HG03432 (cell line): ENCODE data around the gene RNLS.

Experiments
- ATAC-seq: cut with Tn5 transposase; IDR thresholded peaks from one replicate; pipeline ENCODE4 v1.9.1; 2021; ENCODE audit warnings: mild to moderate bottlenecking, moderate library complexity; ENCODE audit not compliant: unreplicated experiment

RNLS gene

DNA sequence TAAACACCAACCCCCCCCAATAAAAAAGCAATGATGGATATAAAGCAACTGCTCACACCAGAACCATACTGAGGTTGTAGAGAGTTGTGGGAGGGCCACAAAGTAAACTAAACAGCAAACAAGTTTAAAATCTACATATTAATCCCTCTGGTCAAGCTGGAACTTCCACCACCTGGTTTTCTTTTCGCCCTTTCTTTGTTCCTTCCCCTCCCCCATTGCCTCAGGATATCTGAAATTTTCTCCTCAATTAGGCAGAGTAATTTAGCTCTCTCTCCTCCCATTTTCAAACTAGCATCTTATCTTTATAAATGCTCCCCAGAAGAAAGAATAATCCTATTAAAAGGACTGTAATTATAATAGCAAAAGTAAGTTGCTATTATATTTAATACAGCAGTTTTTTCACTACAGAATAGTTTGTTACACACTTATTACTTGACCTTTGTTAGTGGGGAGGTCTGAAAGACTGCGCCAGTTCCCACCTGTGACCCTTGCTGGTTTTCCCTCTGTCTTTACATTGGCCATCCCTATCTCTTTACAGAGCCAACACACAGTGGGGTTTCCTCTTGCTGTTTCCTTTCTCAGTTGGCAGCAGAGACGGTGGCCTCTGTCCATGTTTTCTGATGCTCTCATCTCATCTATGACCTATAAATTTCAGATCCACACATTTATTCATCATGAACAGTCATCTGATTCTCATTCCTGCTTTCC lies 235.4 kb downstream of the RNLS start:
- ATAC-seq: no peak

DNA sequence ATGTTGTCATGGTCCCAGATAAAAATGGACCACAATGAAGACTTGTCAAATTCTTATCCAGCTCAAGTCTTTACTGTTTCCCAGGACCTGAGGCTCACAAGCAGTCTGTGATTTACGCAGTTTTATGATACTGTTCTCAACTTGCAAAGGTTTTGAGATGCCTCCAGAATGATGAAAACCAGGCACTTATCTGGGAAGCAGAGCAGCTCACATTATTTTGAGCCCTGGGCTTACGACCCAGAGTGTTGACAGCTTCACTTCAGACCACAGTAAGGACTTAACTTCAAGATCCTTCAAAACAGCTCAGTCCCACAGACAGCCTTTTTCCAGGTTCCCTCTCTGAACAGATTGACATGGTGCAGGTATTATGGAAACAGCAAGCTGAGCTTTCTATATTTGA lies 236.1 kb downstream of the RNLS start:
- no peak for ATAC-seq

DNA sequence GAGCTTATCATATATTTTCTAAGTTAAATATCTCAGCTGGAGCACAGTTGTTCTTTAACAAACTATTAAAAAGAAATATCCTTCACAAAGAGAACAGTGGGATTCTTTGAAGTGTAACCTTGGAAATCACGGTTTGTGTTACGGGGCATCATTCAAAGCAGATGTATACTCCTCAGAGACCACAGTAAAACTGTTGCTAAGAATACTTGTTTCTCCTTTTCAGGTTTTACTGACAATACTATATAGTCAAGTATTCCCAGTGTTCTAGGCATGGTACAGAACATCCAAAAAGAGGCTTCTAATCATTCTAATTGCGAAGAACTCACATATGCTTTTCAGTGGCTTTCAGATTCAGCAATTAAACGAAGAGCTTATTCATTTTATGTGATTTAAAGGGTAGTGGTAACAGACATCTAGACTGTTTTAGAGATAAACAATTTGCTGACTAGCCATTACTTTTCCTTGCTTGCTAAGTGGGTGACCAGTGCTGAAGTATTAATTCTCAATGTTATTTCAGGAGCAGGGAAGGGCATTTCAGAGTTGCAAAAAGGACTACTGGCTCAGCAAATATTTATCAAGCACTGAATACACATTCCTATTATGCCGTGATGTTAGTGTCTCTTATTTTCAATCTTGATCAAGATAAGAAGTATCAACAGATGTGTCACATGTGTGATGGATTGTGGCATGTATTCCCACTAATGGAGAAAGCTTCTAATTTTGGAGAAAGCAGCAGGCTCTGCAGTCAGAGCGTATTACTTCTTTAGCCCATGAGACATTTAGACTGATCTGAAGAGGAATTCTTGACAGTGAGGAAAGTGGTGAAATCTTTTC lies 236.8 kb downstream of the RNLS start:
- ATAC-seq: no peak

DNA sequence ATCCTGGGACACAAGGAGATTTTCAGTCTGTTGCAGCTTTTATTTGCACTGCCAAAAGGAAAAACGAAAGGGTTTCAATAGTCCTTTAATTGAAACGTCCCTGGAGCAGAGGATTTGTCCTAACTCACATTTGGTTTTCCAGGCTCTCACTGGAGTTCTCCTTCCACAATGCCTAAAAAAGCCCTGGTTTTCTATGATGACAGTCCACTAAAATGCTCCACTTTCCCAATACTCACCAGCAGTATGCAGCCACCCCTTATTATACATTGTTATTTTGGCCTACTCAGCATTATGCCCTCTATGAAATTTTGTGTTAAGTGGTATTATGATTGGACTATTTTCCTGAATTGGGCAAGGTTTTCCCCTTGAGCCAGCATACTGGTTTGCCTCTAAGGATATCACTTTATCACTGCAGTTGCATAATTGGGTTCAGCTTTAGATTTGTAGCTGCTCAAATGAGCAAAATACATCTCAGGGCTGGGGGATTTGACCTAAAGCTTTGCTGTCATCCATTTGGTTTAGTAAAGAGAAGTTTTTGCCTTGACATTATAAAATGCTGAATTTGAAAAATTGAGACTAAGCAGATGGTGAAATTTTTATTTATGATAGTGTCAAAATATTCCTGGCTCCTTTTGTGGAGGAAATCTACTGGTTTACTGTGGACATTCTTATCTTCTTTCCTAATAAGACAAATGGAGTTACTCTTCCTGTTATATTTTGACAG lies 239.2 kb downstream of the RNLS start:
- ATAC-seq: no peak

DNA sequence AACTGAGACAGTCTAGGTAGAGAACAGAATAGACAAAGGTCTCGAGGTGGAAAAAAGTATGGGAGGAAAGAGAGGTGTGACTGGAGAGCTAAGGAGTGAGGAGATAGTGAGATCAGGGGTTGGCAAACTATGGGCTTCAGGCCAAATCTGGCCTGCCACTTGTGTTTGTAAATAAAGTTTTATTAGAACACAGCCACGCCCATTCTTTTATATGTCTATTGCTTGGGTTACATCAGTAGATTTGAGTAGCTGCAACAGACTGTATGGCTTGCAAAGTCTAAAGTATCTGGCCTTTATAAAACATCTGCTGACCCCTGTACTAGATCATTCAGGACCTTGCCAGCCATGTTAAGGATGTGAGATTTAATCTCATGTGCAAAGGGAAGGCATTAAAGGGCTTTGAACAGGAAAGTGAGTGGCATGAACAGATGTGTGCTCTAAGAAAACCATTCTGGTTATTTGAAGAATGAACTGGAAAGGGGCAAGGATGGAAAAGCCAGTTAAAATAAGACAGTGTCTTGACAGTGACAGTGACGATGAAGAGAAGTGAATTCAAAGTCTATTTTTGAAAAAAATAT lies 240.3 kb downstream of the RNLS start:
- ATAC-seq: no peak

DNA sequence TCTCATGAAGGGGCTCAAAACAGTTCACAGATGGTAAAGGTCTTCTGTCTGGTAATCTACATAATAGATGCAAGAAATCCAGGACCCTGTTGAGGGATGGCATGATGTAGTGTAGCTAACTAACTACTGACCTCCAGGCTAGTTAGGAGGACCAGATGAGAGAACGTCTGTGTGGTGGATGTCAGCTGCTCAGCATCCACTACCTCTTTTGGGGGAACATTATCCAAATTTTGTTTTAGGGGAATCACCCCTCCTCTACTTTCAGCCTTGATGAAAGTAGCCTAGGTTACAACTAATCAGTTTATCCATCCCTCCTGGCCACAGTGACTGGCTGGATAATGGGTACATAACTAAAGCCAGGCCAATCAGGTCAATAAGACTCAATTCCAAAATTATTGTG lies 246.0 kb downstream of the RNLS start:
- no peak for ATAC-seq

DNA sequence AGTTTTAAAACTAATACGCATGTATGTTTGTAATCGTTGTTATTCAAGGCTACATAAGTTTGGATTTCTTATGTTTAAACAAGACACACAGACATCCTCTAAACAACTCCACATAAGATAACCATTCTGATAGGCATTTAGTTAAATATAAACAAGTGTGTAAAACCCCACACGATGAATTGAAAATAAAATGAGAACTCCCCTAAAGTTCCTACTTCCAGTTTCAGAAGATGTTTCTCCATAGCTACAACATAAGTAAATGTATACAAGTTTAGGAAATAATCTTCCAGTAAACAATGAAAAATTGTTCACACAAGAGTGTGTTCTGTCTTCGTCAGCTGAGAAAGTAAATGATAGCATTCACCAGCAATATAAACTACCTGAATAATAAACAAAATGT lies 246.8 kb downstream of the RNLS start:
- no peak for ATAC-seq

DNA sequence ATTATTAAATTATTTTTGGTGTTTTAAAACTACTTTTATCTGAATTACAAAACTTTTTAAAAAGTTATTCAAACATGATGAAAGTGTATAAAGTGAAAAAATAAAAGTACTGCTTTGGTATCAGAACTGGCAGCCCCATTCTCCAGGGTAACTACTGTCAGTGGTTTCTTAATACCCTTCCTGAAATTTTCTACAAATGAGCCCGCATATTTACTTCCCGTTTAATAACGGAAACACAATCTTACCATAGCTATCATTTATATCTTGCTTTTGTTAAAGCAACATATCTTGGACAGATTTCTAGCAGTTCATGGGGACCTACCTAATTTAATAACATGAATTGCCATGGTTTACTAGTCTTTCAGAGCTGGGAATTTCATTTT lies 249.9 kb downstream of the RNLS start:
- no peak for ATAC-seq

DNA sequence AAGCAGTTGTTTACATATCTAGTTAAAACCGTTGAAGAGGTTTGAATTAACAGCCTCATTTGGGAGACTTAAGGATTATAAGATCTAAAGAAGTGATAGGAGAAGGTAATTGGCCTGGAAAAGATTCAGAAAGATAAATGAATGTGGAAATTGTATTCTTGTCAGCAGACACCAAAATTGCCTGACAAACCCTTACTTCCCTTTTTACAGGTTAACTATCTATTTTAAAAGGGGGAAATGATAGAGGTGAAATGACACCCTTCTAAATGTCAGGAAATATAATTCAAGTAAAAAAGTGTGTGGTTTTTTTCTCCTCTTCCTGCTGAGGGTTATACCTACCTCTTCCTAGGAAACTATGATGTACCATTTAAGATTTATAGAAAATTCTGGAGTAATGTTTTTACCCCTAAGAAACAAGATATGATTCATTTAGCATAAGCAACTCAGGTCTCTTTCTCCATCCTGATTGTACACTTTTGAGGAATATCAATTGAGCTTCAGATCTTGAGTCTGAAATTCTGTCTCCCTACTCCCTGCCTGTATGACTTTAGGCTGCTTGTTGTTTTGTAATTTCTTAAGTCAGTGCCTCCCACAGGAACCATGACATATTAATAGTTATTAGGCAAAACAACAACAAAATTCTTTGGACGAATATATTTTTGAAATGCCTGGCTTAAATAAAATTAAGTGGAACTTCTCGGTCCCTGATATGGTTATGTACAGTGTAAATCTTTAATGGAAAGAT lies 250.4 kb downstream of the RNLS start:
- ATAC-seq: no peak

DNA sequence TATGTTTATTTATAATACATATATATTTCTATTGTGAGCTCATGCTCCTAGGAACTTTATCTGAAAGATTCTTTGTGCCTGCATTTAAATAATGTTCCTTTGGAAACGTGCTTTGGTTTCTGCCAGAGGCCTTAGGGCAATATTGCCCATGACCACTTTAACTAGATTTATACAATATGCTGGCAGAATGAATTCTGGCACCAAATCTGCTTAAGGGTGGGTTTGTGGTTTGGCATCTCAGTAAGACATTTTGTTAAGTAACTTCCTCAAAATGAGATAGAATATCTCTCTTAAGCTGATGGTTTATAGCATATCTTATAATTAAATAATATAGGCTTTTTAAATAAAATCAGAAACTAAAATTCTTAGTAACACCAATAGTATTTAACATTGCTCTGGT lies 252.9 kb downstream of the RNLS start:
- ATAC-seq: no peak

DNA sequence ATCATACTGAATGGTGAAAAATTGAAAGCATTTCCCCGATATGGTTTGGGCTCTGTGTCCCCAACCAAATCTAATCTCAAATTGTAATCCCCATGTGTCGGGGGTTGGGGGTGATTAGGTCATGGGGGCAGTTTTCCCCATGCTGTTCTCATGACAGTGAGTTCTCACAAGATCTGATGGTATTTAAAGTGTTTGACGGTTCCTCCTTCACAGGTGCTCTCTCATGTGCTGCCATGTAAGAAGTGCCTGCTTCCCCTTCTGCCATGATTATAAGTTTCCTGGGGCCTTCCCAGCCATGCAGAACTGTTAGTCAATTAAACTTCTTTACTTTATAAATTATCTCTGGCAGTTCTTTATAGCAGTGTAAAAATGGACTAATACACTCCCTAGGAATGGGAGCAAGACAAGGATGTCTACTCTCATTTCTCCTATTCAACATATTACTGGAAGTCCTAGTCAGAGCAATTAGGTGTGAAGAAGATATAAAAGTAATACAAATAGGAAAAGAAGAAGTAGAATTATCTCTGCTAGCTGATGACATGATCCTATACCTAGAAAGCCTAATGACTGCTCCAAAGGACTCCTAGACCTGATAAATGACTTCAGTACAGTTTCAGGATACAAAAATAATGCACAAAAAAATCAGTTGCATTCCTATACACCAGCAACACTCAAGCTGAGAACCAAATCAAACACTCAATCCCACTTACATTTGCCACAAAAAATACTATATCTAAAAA lies 260.6 kb downstream of the RNLS start:
- no peak for ATAC-seq

DNA sequence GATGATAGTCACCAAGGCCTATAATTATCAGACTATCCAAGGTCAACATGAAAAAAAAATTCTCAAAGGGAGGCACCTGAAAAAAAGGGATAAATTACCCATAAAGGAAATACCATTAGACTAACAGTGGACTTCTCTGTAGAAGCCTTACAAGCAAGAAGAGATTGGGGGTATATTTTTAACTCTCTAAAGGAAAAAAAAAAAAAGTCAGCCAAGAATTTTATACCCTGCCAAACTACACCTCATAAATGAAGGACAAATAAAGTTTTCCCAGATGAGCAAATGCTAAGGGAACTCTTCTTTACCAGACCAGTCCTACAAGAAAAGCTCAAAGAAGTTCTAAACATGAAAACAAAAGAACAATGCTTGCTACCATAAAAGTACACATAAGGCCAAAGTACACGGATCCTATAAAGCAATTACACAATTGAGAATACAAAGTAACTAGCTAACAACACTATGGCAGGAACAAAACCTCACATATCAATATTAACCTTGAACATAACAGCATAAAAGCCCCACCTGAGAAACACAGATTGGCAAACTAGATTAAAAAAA lies 263.1 kb downstream of the RNLS start:
- no peak for ATAC-seq

DNA sequence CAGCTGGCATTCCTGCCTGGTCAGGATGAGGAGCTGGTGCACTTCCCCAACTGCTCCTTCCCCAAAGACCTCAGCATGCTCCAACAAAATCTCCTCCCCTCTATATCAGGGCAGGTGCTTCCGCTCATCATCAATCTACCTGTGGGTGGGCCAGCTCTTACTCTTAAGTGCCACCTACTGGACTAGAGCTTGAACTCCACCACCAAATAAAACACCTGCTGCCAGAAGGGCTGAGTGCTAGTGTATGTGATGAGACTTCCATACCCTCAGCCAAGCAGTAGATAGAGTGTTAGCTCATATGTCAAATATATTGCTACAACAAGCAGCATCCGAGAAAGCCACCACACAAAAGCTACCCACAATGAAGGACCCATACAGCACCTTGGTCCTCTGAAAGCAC lies 264.3 kb downstream of the RNLS start:
- no peak for ATAC-seq

DNA sequence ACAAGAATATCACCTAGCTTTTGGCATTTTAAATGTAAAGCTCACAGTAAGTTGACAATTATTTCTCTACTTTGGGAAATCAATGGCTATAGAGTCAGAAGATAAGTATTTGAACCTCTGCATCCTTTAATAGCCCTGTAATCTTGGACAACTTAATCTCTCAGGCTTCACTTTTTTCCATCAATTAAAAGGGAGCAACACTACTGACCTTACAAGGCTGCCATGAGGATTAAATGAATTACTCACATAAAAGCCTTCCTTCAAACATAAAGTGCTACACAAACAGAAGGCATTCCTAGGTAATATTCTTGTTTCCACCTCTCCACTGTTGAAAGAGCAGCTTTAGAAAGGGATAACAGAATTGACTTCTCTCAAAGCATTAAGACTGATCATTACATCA lies 266.0 kb downstream of the RNLS start:
- no peak for ATAC-seq

DNA sequence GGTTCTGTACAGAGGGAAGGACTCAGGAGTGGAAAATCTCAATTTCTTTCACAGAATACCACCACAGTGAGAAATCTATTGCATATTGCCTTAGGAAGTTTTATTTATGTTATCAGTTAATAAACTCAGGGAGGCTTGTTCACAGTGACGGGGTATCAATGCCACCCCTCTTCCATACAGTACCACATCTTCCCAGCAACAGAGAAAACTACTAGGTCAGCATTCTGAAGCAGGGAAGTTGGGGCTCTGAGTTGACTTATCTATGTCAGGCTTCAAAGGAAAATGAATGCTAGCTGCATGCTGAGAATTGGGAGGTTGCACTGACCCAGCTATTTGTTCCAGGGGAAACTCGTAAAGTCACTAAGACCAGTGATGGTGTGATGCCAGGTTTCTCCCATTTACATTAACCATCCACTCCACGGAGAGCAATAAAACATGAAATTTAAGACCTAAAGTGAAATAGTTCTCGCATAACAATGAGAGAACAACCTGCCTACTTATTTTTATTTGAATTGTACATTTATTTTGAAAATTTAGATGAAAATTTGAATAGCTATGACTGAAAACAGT lies 266.7 kb downstream of the RNLS start:
- no peak for ATAC-seq

DNA sequence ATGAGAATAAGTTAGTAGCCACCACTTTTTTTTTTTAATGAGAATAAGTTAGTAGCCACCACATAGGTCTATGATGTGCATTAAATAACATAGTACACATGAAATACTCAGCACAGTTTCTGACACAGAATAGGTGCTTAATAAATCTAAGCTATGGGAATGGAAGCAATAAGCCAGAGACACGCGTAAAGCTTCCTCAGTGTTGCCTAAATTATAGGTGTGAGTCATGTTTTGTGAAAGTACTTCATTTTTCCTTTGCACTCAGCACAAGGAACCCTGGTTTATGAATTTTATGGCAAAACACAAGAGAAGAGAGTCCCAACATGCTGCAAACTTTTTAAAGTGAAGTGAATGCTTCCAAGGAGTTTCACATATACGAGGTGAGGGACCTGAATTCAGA lies 267.4 kb downstream of the RNLS start:
- ATAC-seq: no peak

DNA sequence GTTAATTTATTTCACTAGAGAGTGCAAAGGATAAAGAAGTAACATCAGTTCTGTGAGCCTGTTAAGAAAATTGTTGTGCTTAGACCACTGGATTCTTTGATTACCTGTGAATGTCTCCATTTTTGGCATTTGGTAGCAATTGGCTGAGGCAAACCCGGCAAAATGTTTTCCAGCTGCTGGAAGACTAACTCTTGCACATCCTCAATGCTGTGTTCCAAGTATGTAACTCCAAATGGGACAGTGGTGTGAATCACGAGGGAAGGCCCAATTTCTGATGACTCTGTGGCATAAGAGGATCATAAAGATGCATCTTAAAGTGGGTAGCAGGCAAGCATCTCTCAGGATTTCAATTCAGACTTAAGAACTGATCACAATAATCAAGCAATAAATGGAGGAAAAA lies 268.8 kb downstream of the RNLS start:
- no peak for ATAC-seq

DNA sequence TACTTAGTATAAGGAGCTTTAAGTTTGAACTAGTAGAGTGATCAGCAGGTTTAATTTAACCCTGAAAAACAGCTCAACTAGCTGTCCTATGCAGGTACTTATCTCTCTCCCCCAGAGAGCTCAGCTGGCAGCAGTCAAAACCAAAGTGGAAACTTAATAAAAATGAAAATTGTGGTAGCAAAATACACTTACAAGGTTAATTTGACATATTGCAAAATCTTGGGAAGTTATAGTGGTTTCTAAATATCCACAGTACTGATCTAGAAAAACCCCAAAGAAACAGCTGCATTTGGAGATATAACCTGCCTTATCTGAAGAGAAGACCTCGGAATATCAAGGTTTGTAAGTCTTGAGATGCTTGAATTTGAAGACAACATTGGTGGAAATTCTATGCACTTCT lies 269.2 kb downstream of the RNLS start:
- ATAC-seq: no peak

DNA sequence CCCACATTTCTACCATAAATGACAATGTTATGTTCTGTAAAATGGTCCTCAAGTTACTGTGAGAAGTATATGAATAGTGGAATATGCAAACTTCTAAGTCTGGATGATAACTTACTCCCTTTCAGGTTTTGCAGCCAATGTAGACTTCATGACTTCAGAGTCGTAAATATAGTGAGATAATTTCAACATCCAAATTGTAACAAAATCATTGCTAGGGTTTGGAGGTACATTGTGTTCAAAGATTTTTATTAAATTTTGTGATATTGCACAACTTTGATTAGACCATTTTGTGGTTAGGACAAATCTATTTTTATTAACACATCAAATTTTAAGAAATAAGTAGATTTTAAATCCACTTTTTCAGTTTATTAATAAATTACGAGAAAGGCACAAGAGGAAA lies 270.3 kb downstream of the RNLS start:
- no peak for ATAC-seq

DNA sequence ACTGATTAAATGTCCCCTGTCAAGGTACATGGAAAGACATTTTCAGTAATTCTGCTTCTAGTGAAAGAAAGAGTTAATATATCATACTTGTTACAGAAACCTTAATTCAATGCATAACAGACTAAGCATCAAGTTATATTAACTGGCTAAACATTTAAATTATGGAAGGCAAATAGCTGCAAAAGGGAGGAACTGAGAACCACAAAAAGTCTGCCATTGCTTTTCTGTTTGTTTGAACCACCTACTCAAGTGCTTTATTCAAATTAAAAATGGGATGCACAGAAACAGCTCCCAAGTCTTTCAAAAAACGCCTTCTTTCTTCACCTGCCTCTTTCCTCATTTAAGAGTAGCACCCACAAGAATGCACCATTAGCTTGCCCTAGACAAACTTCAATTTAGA lies 271.9 kb downstream of the RNLS start:
- ATAC-seq: no peak
